Measurements from ENCODE around the gene STX10.
"Not testable (repeated sequence)": the region's sequence is repeated elsewhere in the genome, so short reads cannot be mapped to it uniquely, and the experiment has no call there.

The STX10 gene

GRCh38 chr19:13150187-13150930, at the start of gene STX10, which contains the start of gene IER2:
Gene STX10 (minus strand): TSS chr19:13150375. CDS start chr19:13150173, 202 bp downstream.
Gene IER2 (plus strand): TSS chr19:13150411. CDS start chr19:13153187, 2,776 bp downstream.
- peak; percentile 75 for ATAC-seq
- no peaks in the 10 kb centered on the region for H3K9me3 Mint-ChIP-seq
- peaks cover 33% of the 10 kb centered on the region for H3K4me1 Mint-ChIP-seq
- H3K27me3 Mint-ChIP-seq: no peaks in the 10 kb centered on the region
- peak within 1 kb of the TSS; percentile 92 for H3K27ac Mint-ChIP-seq
- peak within 1 kb of the TSS; percentile 95 for H3K4me3 Mint-ChIP-seq
- H3K36me3 Mint-ChIP-seq: peaks cover 24% of the 10 kb centered on the region

- Mint-ChIP-seq H3K9me3 (no peaks in the 10 kb centered on the region), H3K4me3 (no peak overlapping the region), H3K27ac (peak overlapping the region; percentile 11), H3K36me3 (no peaks in the 10 kb centered on the region), H3K4me1 (peaks cover 17% of the 10 kb centered on the region), H3K27me3 (no peaks in the 10 kb centered on the region)
- ATAC-seq: no peak
Observed at GRCh38 chr19:13198634-13199033, 48.5 kb upstream of the STX10 start.

- Mint-ChIP-seq H3K36me3 (no peaks in the 10 kb centered on the region), H3K4me3 (no peak overlapping the region), H3K9me3 (no peaks in the 10 kb centered on the region), H3K27me3 (no peaks in the 10 kb centered on the region), H3K27ac (peak overlapping the region; percentile 63), H3K4me1 (peaks cover 20% of the 10 kb centered on the region)
- ATAC-seq: peak; percentile 84
Observed at GRCh38 chr19:13195678-13196077, 45.5 kb upstream of the STX10 start.

GRCh38 chr19:13190781-13191540, 40.8 kb upstream of the STX10 start:
- H3K4me1 Mint-ChIP-seq: peaks cover 23% of the 10 kb centered on the region
- no peaks in the 10 kb centered on the region for H3K36me3 Mint-ChIP-seq
- H3K4me3 Mint-ChIP-seq: no peak overlapping the region
- no peak for ATAC-seq
- H3K27me3 Mint-ChIP-seq: no peaks in the 10 kb centered on the region
- H3K9me3 Mint-ChIP-seq: no peaks in the 10 kb centered on the region
- H3K27ac Mint-ChIP-seq: no peak overlapping the region

GRCh38 chr19:13189600-13189999, 39.4 kb upstream of the STX10 start:
- no peaks in the 10 kb centered on the region for H3K9me3 Mint-ChIP-seq
- peak overlapping the region; percentile 82 for H3K27ac Mint-ChIP-seq
- no peaks in the 10 kb centered on the region for H3K36me3 Mint-ChIP-seq
- ATAC-seq: no peak
- H3K4me1 Mint-ChIP-seq: peaks cover 21% of the 10 kb centered on the region
- no peak overlapping the region for H3K4me3 Mint-ChIP-seq
- H3K27me3 Mint-ChIP-seq: no peaks in the 10 kb centered on the region

- H3K4me3 Mint-ChIP-seq: no peak overlapping the region
- H3K36me3 Mint-ChIP-seq: no peaks in the 10 kb centered on the region
- peaks cover 14% of the 10 kb centered on the region for H3K4me1 Mint-ChIP-seq
- H3K9me3 Mint-ChIP-seq: no peaks in the 10 kb centered on the region
- no peaks in the 10 kb centered on the region for H3K27me3 Mint-ChIP-seq
- H3K27ac Mint-ChIP-seq: peak overlapping the region; percentile 82
- ATAC-seq: no peak
Observed at GRCh38 chr19:13187419-13187818, 37.2 kb upstream of the STX10 start.

GRCh38 chr19:13186688-13187087, 36.5 kb upstream of the STX10 start:
- not testable (repeated sequence) for H3K9me3 Mint-ChIP-seq, ATAC-seq, H3K4me3 Mint-ChIP-seq, H3K36me3 Mint-ChIP-seq, H3K27me3 Mint-ChIP-seq
- Mint-ChIP-seq H3K4me1 (peaks cover 21% of the 10 kb centered on the region), H3K27ac (peak overlapping the region; percentile 82)

GRCh38 chr19:13185763-13186657, 35.8 kb upstream of the STX10 start:
- peaks cover 26% of the 10 kb centered on the region for H3K4me1 Mint-ChIP-seq
- not testable (repeated sequence) for H3K36me3 Mint-ChIP-seq, H3K27me3 Mint-ChIP-seq, H3K4me3 Mint-ChIP-seq, H3K9me3 Mint-ChIP-seq, ATAC-seq
- H3K27ac Mint-ChIP-seq: peak overlapping the region; percentile 82

- not testable (repeated sequence) for H3K27me3 Mint-ChIP-seq, H3K4me3 Mint-ChIP-seq, H3K9me3 Mint-ChIP-seq, H3K36me3 Mint-ChIP-seq, H3K27ac Mint-ChIP-seq, ATAC-seq
- peaks cover 37% of the 10 kb centered on the region for H3K4me1 Mint-ChIP-seq
Observed at GRCh38 chr19:13184926-13185325, 34.8 kb upstream of the STX10 start.

GRCh38 chr19:13181747-13182388, 31.7 kb upstream of the STX10 start:
- no peaks in the 10 kb centered on the region for H3K9me3 Mint-ChIP-seq
- ATAC-seq: peak; percentile 55
- H3K27me3 Mint-ChIP-seq: no peaks in the 10 kb centered on the region
- no peaks in the 10 kb centered on the region for H3K36me3 Mint-ChIP-seq
- H3K27ac Mint-ChIP-seq: peak overlapping the region; percentile 79
- H3K4me3 Mint-ChIP-seq: peak overlapping the region; percentile 39
- H3K4me1 Mint-ChIP-seq: peaks cover 29% of the 10 kb centered on the region

- not testable (repeated sequence) for H3K36me3 Mint-ChIP-seq, H3K27ac Mint-ChIP-seq, H3K27me3 Mint-ChIP-seq, H3K4me3 Mint-ChIP-seq, H3K9me3 Mint-ChIP-seq, ATAC-seq
- peaks cover 26% of the 10 kb centered on the region for H3K4me1 Mint-ChIP-seq
Observed at GRCh38 chr19:13178291-13178690, 28.1 kb upstream of the STX10 start.

- peaks cover 33% of the 10 kb centered on the region for H3K4me1 Mint-ChIP-seq
- H3K27me3 Mint-ChIP-seq, H3K4me3 Mint-ChIP-seq, ATAC-seq, H3K9me3 Mint-ChIP-seq, H3K27ac Mint-ChIP-seq, H3K36me3 Mint-ChIP-seq: not testable (repeated sequence)
Observed at GRCh38 chr19:13177584-13177983, 27.4 kb upstream of the STX10 start.

GRCh38 chr19:13176345-13176744, 26.2 kb upstream of the STX10 start:
- Mint-ChIP-seq H3K27ac (no peak overlapping the region), H3K27me3 (no peaks in the 10 kb centered on the region), H3K4me3 (no peak overlapping the region), H3K36me3 (no peaks in the 10 kb centered on the region), H3K9me3 (no peaks in the 10 kb centered on the region), H3K4me1 (peaks cover 37% of the 10 kb centered on the region)
- ATAC-seq: no peak

- Mint-ChIP-seq H3K36me3 (no peaks in the 10 kb centered on the region), H3K27me3 (no peaks in the 10 kb centered on the region)
Observed at GRCh38 chr19:13173139-13173737, 23.1 kb upstream of the STX10 start.

More at GRCh38 chr19:13173139-13173737, 23.1 kb upstream of the STX10 start:
- ATAC-seq: no peak
- Mint-ChIP-seq H3K9me3 (no peaks in the 10 kb centered on the region), H3K4me3 (peak overlapping the region; percentile 21), H3K27ac (peak overlapping the region; percentile 96), H3K4me1 (peaks cover 51% of the 10 kb centered on the region)

Data from stimulated activated memory B cell treated with anti-CD40 and anti-IgM and Interleukin-4, amounts not matched to agents 10 μg/mL and 1 μg/mL and 100 μg/mL, for 72 hours (primary cell).